IPS-15b (cell line): ENCODE measurements around the gene TLK1.

Experiments
- H3K27me3 ChIP-seq: one replicate; pipeline ENCODE4 v1.6.1; 2013; ENCODE audit warnings: low read length; ENCODE audit not compliant: control insufficient read depth, insufficient read depth
- H3K36me3 ChIP-seq: one replicate; pipeline ENCODE4 v1.6.1; 2013; ENCODE audit warnings: low read length; ENCODE audit not compliant: control insufficient read depth, insufficient read depth
- H3K4me1 ChIP-seq: one replicate; pipeline ENCODE4 v1.6.1; 2013; ENCODE audit warnings: mild to moderate bottlenecking, low read length; ENCODE audit not compliant: control insufficient read depth, insufficient read depth
- H3K4me3 ChIP-seq: one replicate; pipeline ENCODE4 v1.5.1; 2013; ENCODE audit warnings: low read depth, low read length
- H3K9ac ChIP-seq: one replicate; pipeline ENCODE4 v1.6.1; 2013; ENCODE audit warnings: low read depth, mild to moderate bottlenecking, low read length
- H3K9me3 ChIP-seq: one replicate; pipeline ENCODE4 v1.6.1; 2013; ENCODE audit warnings: mild to moderate bottlenecking, low read length; ENCODE audit not compliant: control insufficient read depth, insufficient read depth

Gene TLK1

GRCh38 chr2:171160119-171160955, at the start of gene TLK1:
Gene TLK1, minus strand, starts transcription at chr2:171160893. Its CDS starts 465 bp downstream, at chr2:171160428.
- Histone ChIP-seq H3K36me3 (no peaks in the 10 kb centered on the region), H3K4me1 (peaks cover 8% of the 10 kb centered on the region)

GRCh38 chr2:171210216-171210863, 49.6 kb upstream of the TLK1 start:
- Histone ChIP-seq H3K4me1 (peaks cover 9% of the 10 kb centered on the region), H3K36me3 (no peaks in the 10 kb centered on the region), H3K27me3 (no peaks in the 10 kb centered on the region), H3K9me3 (no peaks in the 10 kb centered on the region), H3K9ac (no peak overlapping the region), H3K4me3 (no peak overlapping the region)

More at GRCh38 chr2:171160119-171160955, at the start of gene TLK1:
- H3K27me3 ChIP-seq: no peaks in the 10 kb centered on the region
- H3K4me3 ChIP-seq: peak within 1 kb of the TSS; percentile 96
- peak within 1 kb of the TSS; percentile 97 for H3K9ac ChIP-seq
- H3K9me3 ChIP-seq: no peaks in the 10 kb centered on the region

- H3K9ac ChIP-seq: no peak overlapping the region
- no peaks in the 10 kb centered on the region for H3K27me3 ChIP-seq
- H3K4me1 ChIP-seq: peaks cover 9% of the 10 kb centered on the region
- no peaks in the 10 kb centered on the region for H3K9me3 ChIP-seq
- H3K36me3 ChIP-seq: no peaks in the 10 kb centered on the region
- H3K4me3 ChIP-seq: no peak overlapping the region
Measured at GRCh38 chr2:171208657-171209056, 48.0 kb upstream of the TLK1 start.

GRCh38 chr2:171206422-171207115, 45.9 kb upstream of the TLK1 start:
- Histone ChIP-seq H3K27me3 (no peaks in the 10 kb centered on the region), H3K9ac (no peak overlapping the region), H3K36me3 (no peaks in the 10 kb centered on the region), H3K4me1 (peaks cover 7% of the 10 kb centered on the region), H3K4me3 (no peak overlapping the region), H3K9me3 (no peaks in the 10 kb centered on the region)

DNA sequence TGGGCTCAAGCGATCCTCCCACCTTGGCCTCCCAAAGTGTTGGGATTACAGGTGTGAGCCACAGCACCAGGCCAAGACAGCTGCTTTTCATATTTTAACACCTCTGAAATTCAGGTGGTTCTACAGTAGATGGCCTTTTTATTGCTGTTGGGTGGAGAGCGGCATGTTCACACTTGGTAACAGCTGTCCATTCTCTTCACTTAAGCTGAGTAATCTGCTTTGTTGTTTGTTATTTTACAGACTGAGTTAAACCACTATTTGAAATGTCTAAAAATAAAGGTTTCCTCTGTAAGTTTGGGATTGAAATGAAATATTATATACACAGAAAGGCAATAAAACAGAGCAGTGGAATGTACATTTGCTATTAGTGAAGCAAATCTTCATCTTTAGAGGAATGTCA, 44.9 kb upstream of the TLK1 start:
- Histone ChIP-seq H3K36me3 (no peaks in the 10 kb centered on the region), H3K4me3 (no peak overlapping the region), H3K9ac (no peak overlapping the region), H3K27me3 (no peaks in the 10 kb centered on the region), H3K9me3 (no peaks in the 10 kb centered on the region), H3K4me1 (peaks cover 3% of the 10 kb centered on the region)

GRCh38 chr2:171201767-171202166, 41.1 kb upstream of the TLK1 start:
- Histone ChIP-seq H3K27me3 (no peaks in the 10 kb centered on the region), H3K36me3 (no peaks in the 10 kb centered on the region), H3K4me3 (no peak overlapping the region), H3K9ac (no peak overlapping the region), H3K4me1 (no peaks in the 10 kb centered on the region), H3K9me3 (no peaks in the 10 kb centered on the region)

- Histone ChIP-seq H3K4me3 (no peak overlapping the region), H3K36me3 (no peaks in the 10 kb centered on the region), H3K9ac (no peak overlapping the region), H3K4me1 (no peaks in the 10 kb centered on the region), H3K9me3 (no peaks in the 10 kb centered on the region), H3K27me3 (no peaks in the 10 kb centered on the region)
Measured at GRCh38 chr2:171201271-171201670, 40.6 kb upstream of the TLK1 start.

GRCh38 chr2:171200469-171200868, 39.8 kb upstream of the TLK1 start:
- Histone ChIP-seq H3K4me1 (no peaks in the 10 kb centered on the region), H3K9ac (no peak overlapping the region), H3K9me3 (no peaks in the 10 kb centered on the region), H3K36me3 (no peaks in the 10 kb centered on the region), H3K27me3 (no peaks in the 10 kb centered on the region), H3K4me3 (no peak overlapping the region)

GRCh38 chr2:171191021-171191420, 30.3 kb upstream of the TLK1 start:
- Histone ChIP-seq H3K4me3 (no peak overlapping the region), H3K9ac (no peak overlapping the region), H3K27me3 (no peaks in the 10 kb centered on the region), H3K4me1 (no peaks in the 10 kb centered on the region), H3K9me3 (no peaks in the 10 kb centered on the region), H3K36me3 (no peaks in the 10 kb centered on the region)

DNA sequence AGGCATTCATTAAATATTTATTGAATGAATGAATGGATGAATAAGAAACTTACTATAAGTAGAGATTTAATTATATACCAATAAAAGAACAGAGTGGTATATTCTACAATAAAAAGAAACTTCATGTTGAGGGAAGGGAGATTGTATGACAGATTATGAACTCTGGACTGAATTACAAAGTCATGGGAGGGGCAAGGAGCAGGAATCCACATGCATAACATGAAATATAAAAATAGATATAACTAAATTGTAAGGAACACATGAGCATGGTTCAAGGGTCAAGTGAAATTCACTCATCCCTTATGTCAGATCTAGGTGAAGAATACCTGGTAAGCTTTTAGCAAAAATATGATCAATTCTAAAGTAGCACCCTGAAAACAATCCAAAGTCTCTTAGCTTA, 27.1 kb upstream of the TLK1 start:
- H3K36me3 ChIP-seq: no peaks in the 10 kb centered on the region
- H3K27me3 ChIP-seq: no peaks in the 10 kb centered on the region
- no peaks in the 10 kb centered on the region for H3K4me1 ChIP-seq
- no peaks in the 10 kb centered on the region for H3K9me3 ChIP-seq
- no peak overlapping the region for H3K4me3 ChIP-seq
- no peak overlapping the region for H3K9ac ChIP-seq

GRCh38 chr2:171187177-171187576, 26.5 kb upstream of the TLK1 start:
- Histone ChIP-seq H3K27me3 (no peaks in the 10 kb centered on the region), H3K4me3 (no peak overlapping the region), H3K36me3 (no peaks in the 10 kb centered on the region), H3K9ac (no peak overlapping the region), H3K9me3 (no peaks in the 10 kb centered on the region), H3K4me1 (no peaks in the 10 kb centered on the region)
